ENCODE measurements around the gene DICER1. TPM values are rescaled to one million over a fixed set of nuclear protein-coding genes. Genes with fewer than 3 reads are reported as not detected.

The DICER1 gene
- total RNA-seq, 1 donor from 2014 or later: 103 TPM

GRCh38 chr14:95134304-95134933 is 22.9 kb downstream of the DICER1 start:
- H4K20me1 ChIP-seq (ENCODE audit: insufficient read depth, low read length): peaks cover 49% of the 10 kb centered on the region
- H3K9ac ChIP-seq (ENCODE audit: low read length): no peak overlapping the region
- H3K4me1 Mint-ChIP-seq (ENCODE audit: low read depth, unreplicated experiment): peaks cover 17% of the 10 kb centered on the region
- H3K4me2 ChIP-seq (ENCODE audit: low read length): no peak overlapping the region
- H3K4me3 ChIP-seq (ENCODE audit: insufficient read depth, low read depth, low read length): no peak overlapping the region
- no peak overlapping the region for H3K27ac Mint-ChIP-seq (ENCODE audit: unreplicated experiment)
- H3K79me2 ChIP-seq (ENCODE audit: insufficient read depth, low read length): peaks cover 55% of the 10 kb centered on the region
- peaks cover 12% of the 10 kb centered on the region for H3K36me3 ChIP-seq (ENCODE audit: insufficient read depth, low read length)
- no peaks in the 10 kb centered on the region for H3K9me3 ChIP-seq (ENCODE audit: insufficient read depth, low read depth, low read length)
- TF ChIP-seq EZH2 (IDR thresholded peaks at IDR 0.05; ENCODE audit: insufficient read depth, low read length): no peak
- no peak for TF ChIP-seq CTCF (IDR thresholded peaks at IDR 0.05; ENCODE audit: insufficient read depth, low read depth, low read length)
- no peaks in the 10 kb centered on the region for H3K9me3 Mint-ChIP-seq (ENCODE audit: unreplicated experiment)
- H3K36me3 Mint-ChIP-seq (ENCODE audit: low read depth, unreplicated experiment): peaks cover 6% of the 10 kb centered on the region
- H2AFZ ChIP-seq (ENCODE audit: low read depth, low read length): no peak overlapping the region
- no peak for FAIRE-seq
- no peak overlapping the region for H3K27ac ChIP-seq (ENCODE audit: low read depth, low read length)
- DNase-seq (ENCODE audit: low read depth): no peak
- H3K4me1 ChIP-seq (ENCODE audit: insufficient read depth, low read length): no peaks in the 10 kb centered on the region
- no peak overlapping the region for H3K4me3 Mint-ChIP-seq (ENCODE audit: unreplicated experiment)
- no peaks in the 10 kb centered on the region for H3K27me3 ChIP-seq (ENCODE audit: insufficient read depth, low read length)
- no peaks in the 10 kb centered on the region for H3K27me3 Mint-ChIP-seq (ENCODE audit: low read depth, unreplicated experiment)

GRCh38 chr14:95133282-95133681 is 24.0 kb downstream of the DICER1 start:
- Mint-ChIP-seq H3K27me3 (ENCODE audit: low read depth, unreplicated experiment) (no peaks in the 10 kb centered on the region), H3K4me3 (ENCODE audit: unreplicated experiment) (no peak overlapping the region), H3K27ac (ENCODE audit: unreplicated experiment) (peak overlapping the region; percentile 43), H3K9me3 (ENCODE audit: unreplicated experiment) (no peaks in the 10 kb centered on the region), H3K4me1 (ENCODE audit: low read depth, unreplicated experiment) (peaks cover 18% of the 10 kb centered on the region), H3K36me3 (ENCODE audit: low read depth, unreplicated experiment) (peaks cover 4% of the 10 kb centered on the region)
- peaks cover 49% of the 10 kb centered on the region for H4K20me1 ChIP-seq (ENCODE audit: insufficient read depth, low read length)
- H3K9me3 ChIP-seq (ENCODE audit: insufficient read depth, low read depth, low read length): no peaks in the 10 kb centered on the region
- no peak for DNase-seq (ENCODE audit: low read depth)
- H3K4me3 ChIP-seq (ENCODE audit: insufficient read depth, low read depth, low read length): no peak overlapping the region
- no peak overlapping the region for H3K4me2 ChIP-seq (ENCODE audit: low read length)
- peaks cover 12% of the 10 kb centered on the region for H3K36me3 ChIP-seq (ENCODE audit: insufficient read depth, low read length)
- H3K79me2 ChIP-seq (ENCODE audit: insufficient read depth, low read length): peaks cover 46% of the 10 kb centered on the region
- no peak overlapping the region for H3K9ac ChIP-seq (ENCODE audit: low read length)
- no peaks in the 10 kb centered on the region for H3K27me3 ChIP-seq (ENCODE audit: insufficient read depth, low read length)
- FAIRE-seq: no peak
- H3K27ac ChIP-seq (ENCODE audit: low read depth, low read length): no peak overlapping the region
- H3K4me1 ChIP-seq (ENCODE audit: insufficient read depth, low read length): no peaks in the 10 kb centered on the region
- no peak overlapping the region for H2AFZ ChIP-seq (ENCODE audit: low read depth, low read length)
- no peak for TF ChIP-seq EZH2 (IDR thresholded peaks at IDR 0.05; ENCODE audit: insufficient read depth, low read length)
- no peak for TF ChIP-seq CTCF (IDR thresholded peaks at IDR 0.05; ENCODE audit: insufficient read depth, low read depth, low read length)

GRCh38 chr14:95132760-95133159 is 24.6 kb downstream of the DICER1 start:
- Mint-ChIP-seq H3K9me3 (ENCODE audit: unreplicated experiment) (no peaks in the 10 kb centered on the region), H3K4me1 (ENCODE audit: low read depth, unreplicated experiment) (peaks cover 18% of the 10 kb centered on the region), H3K27me3 (ENCODE audit: low read depth, unreplicated experiment) (no peaks in the 10 kb centered on the region), H3K36me3 (ENCODE audit: low read depth, unreplicated experiment) (peaks cover 4% of the 10 kb centered on the region), H3K4me3 (ENCODE audit: unreplicated experiment) (no peak overlapping the region), H3K27ac (ENCODE audit: unreplicated experiment) (no peak overlapping the region)
- H3K4me2 ChIP-seq (ENCODE audit: low read length): no peak overlapping the region
- no peaks in the 10 kb centered on the region for H3K27me3 ChIP-seq (ENCODE audit: insufficient read depth, low read length)
- no peaks in the 10 kb centered on the region for H3K9me3 ChIP-seq (ENCODE audit: insufficient read depth, low read depth, low read length)
- H3K36me3 ChIP-seq (ENCODE audit: insufficient read depth, low read length): peaks cover 12% of the 10 kb centered on the region
- TF ChIP-seq CTCF (IDR thresholded peaks at IDR 0.05; ENCODE audit: insufficient read depth, low read depth, low read length) (no peak), EZH2 (IDR thresholded peaks at IDR 0.05; ENCODE audit: insufficient read depth, low read length) (no peak)
- no peak overlapping the region for H3K4me3 ChIP-seq (ENCODE audit: insufficient read depth, low read depth, low read length)
- no peaks in the 10 kb centered on the region for H3K4me1 ChIP-seq (ENCODE audit: insufficient read depth, low read length)
- H3K27ac ChIP-seq (ENCODE audit: low read depth, low read length): no peak overlapping the region
- H2AFZ ChIP-seq (ENCODE audit: low read depth, low read length): no peak overlapping the region
- H3K79me2 ChIP-seq (ENCODE audit: insufficient read depth, low read length): peaks cover 41% of the 10 kb centered on the region
- DNase-seq (ENCODE audit: low read depth): no peak
- no peak overlapping the region for H3K9ac ChIP-seq (ENCODE audit: low read length)
- H4K20me1 ChIP-seq (ENCODE audit: insufficient read depth, low read length): peaks cover 47% of the 10 kb centered on the region
- FAIRE-seq: peak; percentile 26

All from astrocyte (in vitro differentiated cells and primary cell).